Left cardiac atrium (tissue), 4 donors: ENCODE results near the gene HBEGF. TPM values are rescaled to one million over a fixed set of nuclear protein-coding genes. Genes with fewer than 3 reads are reported as not detected.
"Not testable (repeated sequence)": the region's sequence is repeated elsewhere in the genome, so short reads cannot be mapped to it uniquely, and the experiment has no call there.

ENCODE experiments used
- ATAC-seq, 2 donors: fragments of 200-7000 bp; cut with Tn5 transposase; one replicate each; pipeline ENCODE4 v1.9.1; 2020; ENCODE audit warnings: mild to moderate bottlenecking in 2 of 2, moderate library complexity in 2 of 2
- DNase-seq: peaks from one replicate; pipeline ENCODE4 v3.0.0-alpha.2; 2020
- intact Hi-C, 2 donors: fragments of 100-400 bp; cut with DNase I; formaldehyde crosslinking; loops; one replicate each; pipeline versions ENCODE4 v1.14.1 to v1.15.1; 2022 to 2023
- total RNA-seq, 2 donors: library from RNA; stranded (reverse); fragmentation: NEBNext Ultra II Directional; extraction: Animal tissue kit (Norgen Biotek cat#: 25700); gene quantifications; one replicate each; pipeline ENCODE4 v1.2.1, GENCODE V29; 2021
- donor health status: DM: no; HTN: yes; CAD: no.
- donor health status: DM: no; HTN: yes; CAD: no; lungs with severe emphysema.
- donor health status: DM: yes; HTN: yes; CAD: no.
- donor health status: Dilated cardiomyopathy.

Gene HBEGF
- total RNA-seq, 2 donors from 2014 or later: 12.9 to 18.3 TPM

DNA sequence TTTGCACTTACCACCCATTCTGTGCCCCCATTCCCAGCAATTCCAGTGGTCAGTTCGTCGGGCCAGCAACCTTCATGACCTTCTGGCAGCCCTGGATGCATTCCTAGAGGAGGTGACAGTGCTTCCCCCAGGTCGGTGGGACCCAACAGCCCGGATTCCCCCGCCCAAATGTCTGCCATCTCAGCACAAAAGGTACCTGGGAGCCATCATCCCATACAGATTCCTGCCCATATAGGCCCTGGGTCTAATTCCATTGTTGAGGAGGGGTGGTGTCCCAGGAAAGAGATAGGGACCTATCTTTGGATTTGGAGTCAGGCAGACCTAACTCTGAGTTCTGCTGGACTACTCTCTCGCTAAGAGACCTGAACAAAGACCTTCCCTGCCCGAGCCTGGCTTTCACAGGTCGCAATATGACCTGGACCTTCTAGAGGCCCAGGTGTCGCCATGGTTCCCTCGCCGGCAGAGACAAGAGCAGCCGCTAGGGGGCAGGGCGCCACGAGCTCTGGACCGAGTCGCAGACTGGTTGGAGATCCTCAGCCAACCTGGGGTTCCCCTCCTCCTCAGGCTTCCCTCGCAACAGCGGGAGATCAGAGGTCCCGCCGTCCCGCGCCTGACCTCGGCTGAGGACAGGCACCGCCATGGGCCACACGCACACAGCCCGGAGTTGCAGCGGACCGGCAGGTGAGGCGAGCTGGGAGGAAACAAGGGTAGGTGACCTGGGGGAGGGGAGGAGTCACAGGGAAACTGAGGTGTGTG is 16.6 kb upstream of the HBEGF start:
- intact Hi-C loops: loop anchor here in 1 of 2 donors (10.0 kb wide), 1 partner anchor 682 kb away; no protein-coding TSS in a partner anchor
- ATAC-seq (peak; percentile 74 to 78), DNase-seq (peak; percentile 81)

DNA sequence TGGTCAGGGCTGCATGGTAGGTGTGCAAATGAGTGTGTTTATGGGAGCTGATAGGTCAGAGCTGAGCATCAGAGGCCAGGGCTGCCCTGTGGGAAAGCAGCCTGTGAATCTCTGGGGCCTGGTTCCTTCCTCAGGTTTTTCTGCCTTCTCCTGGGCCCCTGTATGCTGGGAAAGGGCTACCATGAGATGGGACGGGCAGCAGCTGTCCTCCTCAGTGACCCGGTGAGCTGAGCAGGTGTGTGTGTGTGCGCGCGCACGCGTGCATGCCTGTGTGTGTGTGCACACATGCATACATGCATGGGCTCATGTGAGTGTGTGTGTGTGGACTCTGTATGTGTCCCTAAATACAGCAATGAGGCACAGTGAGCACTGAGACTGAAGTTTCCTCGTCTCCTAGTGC is 15.9 kb upstream of the HBEGF start:
- no peak for DNase-seq
- no peak for ATAC-seq
- intact Hi-C loops: loop anchor here in 1 of 2 donors (10.0 kb wide), 1 partner anchor 682 kb away; no protein-coding TSS in a partner anchor

DNA sequence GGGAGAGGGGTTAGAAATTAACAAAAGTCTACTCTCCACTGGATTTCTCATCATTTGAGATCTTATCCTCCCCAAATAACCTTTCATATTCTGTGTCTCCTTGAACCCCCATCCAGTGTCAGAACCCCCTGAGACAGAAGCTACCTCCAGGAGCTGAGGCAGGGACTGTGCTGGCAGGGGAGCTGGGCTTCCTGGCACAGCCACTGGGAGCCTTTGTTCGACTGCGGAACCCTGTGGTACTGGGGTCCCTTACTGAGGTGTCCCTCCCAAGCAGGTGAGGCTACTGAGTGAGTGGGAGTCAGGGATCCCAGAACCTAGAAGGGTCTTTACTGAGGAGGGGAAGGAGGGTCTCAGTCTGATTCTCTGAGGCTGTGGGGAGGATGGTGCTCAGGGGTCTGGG is 15.5 kb upstream of the HBEGF start:
- intact Hi-C loops: loop anchor here in 1 of 2 donors (10.0 kb wide), 1 partner anchor 683 kb away; no protein-coding TSS in a partner anchor
- DNase-seq: no peak
- ATAC-seq: no peak

DNA sequence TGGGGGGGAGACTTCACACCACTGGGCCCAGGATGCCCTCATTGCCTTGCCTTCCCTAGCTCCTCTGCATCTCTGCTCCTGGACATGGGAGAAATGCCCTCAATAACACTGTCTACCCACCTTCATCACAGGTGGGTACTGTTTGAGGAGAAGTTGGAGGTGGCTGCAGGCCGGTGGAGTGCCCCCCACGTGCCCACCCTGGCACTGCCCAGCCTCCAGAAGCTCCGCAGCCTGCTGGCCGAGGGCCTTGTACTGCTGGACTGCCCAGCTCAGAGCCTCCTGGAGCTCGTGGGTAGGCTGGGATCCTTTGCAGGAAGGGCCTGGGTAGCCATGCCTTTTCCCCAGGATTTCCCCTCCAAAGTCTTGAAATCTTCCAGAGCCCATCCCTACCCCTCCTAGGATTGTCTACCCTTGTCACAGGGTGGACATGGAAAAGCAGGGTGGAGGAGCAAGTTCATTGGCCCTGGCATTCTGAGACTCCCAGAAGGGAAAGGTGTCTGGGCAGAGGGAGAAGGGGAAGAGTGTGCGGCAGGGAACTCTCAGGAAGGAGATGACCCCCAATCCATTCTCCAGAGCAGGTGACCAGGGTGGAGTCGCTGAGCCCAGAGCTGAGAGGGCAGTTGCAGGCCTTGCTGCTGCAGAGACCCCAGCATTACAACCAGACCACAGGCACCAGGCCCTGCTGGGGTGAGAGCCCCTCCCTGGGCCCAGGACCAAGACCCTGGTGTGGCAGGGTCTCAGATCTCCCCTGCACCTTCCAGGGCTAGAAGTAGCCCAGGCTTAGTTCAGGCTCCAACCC is 14.5 kb upstream of the HBEGF start:
- intact Hi-C loops: loop anchor here in 1 of 2 donors (10.0 kb wide), 1 partner anchor 684 kb away; no protein-coding TSS in a partner anchor
- ATAC-seq (no peak), DNase-seq (no peak)

DNA sequence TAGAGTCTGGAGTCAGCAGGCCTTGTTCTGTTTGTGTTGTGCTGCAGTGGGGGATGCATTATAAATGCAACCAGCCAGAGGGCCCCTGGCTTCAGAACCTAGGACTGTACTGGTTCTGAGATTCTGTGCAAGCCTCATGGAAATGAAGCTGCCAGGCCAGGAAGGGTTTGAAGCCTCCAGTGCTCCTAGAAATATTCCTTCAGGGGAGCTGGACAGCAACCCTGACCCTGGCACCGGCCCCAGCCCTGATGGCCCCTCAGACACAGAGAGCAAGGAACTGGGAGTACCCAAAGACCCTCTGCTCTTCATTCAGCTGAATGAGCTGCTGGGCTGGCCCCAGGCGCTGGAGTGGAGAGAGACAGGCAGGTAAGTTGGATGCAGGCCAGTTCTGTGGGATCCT is 13.7 kb upstream of the HBEGF start, which contains the start of gene SLC4A9:
SLC4A9 (plus strand) TSS at position 94 of the 400 bp plus-strand sequence; CDS start at position 137, 43 bp downstream.
- no peak for DNase-seq
- intact Hi-C loops: loop anchor here in 1 of 2 donors (10.0 kb wide), 1 partner anchor 685 kb away; no protein-coding TSS in a partner anchor
- no peak for ATAC-seq

DNA sequence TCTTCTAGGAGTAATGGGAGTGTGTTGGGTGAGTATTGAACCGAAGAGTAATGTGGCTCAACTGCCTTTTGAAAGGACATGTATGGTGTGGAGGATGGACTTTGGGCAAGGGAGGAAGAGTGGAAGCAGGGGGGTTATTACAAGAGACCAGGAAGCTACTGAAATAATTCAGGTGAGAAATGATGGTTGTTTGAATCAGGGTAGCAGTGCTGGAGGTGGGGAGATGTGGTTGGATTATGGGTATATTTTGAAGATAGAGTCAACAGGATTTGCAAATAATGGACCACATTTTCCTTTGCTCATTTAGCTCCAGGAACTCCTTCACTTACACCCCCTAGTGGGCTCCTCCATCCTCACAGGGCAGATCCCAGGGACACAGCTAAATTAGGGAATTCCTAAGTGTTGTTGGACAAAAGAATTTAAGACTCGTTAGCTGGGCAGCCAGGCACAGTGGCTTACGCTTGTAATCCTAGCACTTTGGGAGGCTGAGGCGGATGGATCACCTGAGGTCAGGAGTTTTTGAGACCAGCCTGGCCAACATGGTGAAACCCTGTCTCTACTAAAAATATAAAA is 12.4 kb upstream of the HBEGF start:
- ATAC-seq (no peak), DNase-seq (no peak)
- intact Hi-C loops: loop anchor here (10.0 kb wide), 2 partner anchors 184 to 284 kb away; partner anchors contain the start of gene CYSTM1 (in 1 of the 2)

DNA sequence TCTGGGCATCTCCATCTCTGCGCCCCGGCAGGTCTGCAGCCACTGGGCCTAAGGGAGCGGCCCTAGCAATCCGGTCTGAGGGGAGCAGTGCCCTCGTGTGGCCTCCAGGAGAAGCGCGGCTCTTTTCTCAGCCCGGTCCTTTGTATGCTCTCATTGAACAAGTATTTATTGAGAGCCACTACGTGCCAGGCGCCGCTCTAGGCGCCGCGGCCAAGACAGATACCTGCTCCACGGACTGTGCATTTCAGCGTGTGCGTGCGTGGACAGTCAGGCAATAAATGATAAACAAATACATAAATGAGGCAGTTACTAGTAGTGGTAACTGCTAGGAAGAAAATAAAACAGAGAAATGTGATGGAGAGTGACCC is 11.3 kb upstream of the HBEGF start:
- ATAC-seq: peak; percentile 94
- DNase-seq: peak; percentile 85
- intact Hi-C loops: loop anchor here (10.0 kb wide), 2 partner anchors 183 to 283 kb away; partner anchors contain the start of gene CYSTM1 (in 1 of the 2)

DNA sequence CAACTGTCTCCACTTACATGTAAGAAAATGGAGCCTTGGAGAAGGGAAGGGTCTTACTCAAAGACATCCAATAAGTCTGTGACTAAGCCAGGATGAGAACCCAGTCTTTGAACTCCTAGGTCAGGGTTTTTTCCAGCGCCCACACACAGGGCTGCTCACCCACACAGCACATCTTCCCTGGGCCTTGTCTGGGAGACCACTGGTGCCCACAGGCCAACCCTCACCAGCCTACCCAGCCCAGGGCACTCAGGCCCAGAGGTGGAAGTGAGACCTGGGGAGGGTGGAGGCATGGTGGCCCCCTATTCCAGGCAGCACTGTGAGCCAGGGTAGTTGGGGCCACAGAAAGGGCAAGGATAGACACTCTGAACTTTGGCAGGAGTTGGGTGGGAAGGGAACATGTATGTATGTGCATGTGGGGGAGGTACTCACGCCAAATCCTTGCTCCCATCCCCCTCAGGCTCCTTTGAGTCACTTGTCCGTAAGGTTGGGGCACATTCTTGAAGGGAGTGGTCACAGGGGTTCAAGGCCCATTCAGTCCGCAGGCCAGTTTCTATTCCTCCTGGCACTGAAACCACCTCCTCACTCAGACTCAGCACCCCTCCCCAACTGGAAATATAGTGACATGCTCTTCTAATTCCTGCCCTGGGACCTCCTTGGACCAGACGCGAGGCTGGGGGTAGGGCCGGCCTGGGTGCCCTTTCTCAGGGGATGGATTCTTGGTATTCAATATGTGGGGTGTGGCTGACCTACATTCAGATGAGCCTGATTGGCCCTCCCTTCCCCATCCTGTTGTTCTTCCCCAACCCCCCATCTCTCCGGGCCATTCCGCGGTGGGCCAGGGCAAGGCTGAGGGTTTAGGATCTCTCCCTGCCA is 10.7 kb upstream of the HBEGF start:
- ATAC-seq (peak in 1 of 2 donors; percentile 44), DNase-seq (no peak)
- intact Hi-C loops: loop anchor here (10.0 kb wide), 2 partner anchors 182 to 282 kb away; partner anchors contain the start of gene CYSTM1 (in 1 of the 2)

DNA sequence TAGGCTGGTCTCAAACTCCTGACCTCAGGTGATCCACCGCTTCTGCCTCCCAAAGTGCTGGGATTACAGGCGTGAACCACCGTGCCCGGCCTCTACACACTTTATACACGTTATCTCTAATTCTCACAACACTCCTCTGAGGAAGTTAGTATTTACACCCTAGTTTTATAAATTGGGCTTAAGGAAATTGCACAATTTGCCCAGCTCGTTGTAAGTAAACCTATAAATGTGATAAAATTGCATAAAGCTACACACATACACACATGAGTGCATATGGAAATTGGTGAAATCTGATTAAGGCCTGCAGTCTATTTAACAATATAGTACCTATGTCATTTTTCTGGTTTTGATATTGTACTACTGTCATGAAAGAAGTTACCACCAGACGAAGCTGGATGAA is 9.1 kb upstream of the HBEGF start:
- ATAC-seq (no peak), DNase-seq (no peak)
- intact Hi-C loops: loop anchor here (10.0 kb wide), 2 partner anchors 181 to 281 kb away; partner anchors contain the start of gene CYSTM1 (in 1 of the 2)

DNA sequence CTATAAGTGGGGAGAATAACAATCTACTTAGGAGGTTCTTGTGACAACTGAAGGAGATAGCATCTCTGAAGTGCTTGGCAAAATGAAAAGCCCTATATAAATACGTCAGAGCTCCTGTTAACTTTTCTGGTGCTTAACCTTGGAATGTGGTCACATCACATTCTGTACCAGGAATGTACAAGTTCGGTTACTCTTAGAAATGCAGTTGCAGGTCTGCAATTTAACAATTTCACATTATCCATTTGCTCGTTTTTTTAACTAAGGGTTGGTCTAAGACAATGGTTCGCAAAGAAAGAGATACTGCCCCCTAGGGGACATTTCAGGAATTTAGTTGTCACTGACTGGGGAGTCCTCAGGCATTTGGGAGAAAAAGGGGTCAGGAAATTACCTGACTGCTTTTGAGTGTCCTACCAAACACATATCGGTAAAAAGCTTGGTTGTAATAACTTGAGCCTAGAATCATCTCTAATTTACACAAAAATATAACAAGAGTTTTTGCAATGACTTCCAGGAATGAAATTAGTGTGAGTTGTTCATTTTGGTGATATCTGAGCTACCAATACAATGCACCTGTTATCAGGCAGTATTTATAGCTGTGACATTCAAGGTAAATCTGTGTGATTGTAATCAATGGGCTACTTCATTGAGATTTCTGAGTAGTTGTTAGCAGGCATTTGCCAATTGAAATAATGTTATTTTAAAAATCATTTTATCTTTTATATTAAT is 5.4 kb upstream of the HBEGF start:
- intact Hi-C loops: loop anchor here (2.0 to 10.0 kb wide), 4 partner anchors 107 to 277 kb away; partner anchors contain the start of gene CYSTM1 (in 1 of the 2)
- DNase-seq (no peak), ATAC-seq (peak; percentile 52 to 56)

DNA sequence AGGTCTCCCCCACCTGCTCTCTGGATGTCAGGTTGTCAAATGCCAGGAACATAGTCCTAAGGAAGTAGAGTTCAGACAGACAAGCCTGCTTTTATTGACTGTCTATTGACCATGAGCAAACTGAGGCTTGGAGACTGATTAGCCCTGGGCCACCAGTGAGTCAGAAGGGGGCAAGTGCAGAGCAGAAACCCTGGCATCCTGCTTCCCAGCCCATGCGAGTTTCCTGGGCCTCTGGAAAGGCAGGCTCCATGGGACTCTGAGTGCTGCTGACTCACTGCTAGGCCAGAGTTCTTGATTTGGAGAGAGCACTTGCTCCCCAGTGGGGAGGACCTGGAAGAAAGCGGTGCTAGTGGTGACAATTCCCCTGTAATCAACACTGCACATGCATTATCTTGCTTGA is 2.8 kb upstream of the HBEGF start:
- ATAC-seq (no peak), DNase-seq (no peak)
- intact Hi-C loops: loop anchor here (5.0 to 10.0 kb wide), 2 partner anchors 54 to 172 kb away; partner anchors contain the start of gene CYSTM1 (in 1 of the 2)

DNA sequence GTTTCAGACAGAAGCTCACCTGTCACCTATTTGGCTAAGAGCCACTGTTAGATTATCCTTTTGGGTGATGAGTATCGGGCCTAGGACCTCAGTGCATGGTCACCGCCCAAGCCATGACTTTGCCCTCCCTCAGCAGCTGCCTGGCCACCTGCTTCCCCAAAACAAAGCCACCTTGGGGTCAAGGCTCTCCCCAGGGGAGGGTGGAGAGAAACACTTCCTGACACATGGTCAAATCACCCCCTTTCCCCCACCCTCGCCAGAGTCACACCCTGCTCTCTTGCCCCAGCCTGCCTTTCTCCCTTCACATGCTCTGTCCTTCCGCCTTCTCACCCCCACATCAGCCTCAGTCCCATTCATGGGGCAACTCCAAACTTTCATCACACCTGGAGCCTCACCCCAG is 1.7 kb upstream of the HBEGF start:
- intact Hi-C loops: loop anchor here (5.0 to 10.0 kb wide), 2 partner anchors 53 to 171 kb away; partner anchors contain the start of gene CYSTM1 (in 1 of the 2)
- no peak for DNase-seq
- no peak for ATAC-seq

DNA sequence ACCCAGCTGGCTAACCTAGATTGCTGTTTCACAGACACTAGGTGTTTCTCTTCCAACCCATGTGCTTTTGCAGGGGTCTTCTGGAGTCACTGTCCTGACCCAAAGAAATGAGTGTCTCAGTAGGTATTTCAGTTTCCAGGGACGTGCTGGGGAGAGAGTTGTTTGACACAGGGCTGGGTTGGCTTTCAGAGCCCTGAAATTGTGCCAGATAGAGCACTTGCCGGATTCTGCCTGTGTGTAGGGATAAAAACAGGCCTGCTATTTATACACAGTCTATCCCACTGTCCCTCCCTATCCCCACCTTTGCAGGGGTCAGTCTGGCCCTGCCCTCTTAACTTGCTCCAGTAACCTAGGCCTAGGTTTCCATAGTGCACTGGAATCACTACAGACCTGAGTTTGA is 957 bp upstream of the HBEGF start:
- ATAC-seq: no peak
- no peak for DNase-seq
- intact Hi-C loops: loop anchor here (5.0 to 10.0 kb wide), 2 partner anchors 53 to 170 kb away; partner anchors contain the start of gene CYSTM1 (in 1 of the 2)

DNA sequence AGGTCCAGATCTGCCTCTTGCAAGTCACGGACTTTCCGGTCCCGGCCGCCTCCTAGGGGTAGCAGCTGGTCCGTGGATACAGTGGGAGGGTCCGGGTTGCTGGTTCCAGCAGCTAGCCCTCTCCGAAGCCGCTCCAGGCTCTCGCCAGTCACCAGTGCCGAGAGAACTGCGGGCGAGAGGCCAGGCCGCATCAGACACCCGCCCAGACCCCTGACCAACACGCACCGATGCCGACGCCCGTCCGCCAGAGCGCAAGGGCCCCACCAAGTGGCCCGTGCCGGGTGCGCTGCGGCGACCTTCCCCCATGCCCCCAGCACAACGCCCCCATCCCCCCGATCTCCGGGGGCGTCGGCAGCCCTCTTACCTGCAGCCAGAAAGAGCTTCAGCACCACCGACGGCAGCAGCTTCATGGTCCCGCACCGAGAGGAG is 470 bp downstream of the HBEGF start:
- DNase-seq (peak; percentile 80), ATAC-seq (peak; percentile 61 to 65)
- intact Hi-C loops: loop anchor here (5.0 to 10.0 kb wide), 2 partner anchors 51 to 169 kb away; partner anchors contain the start of gene CYSTM1 (in 1 of the 2)

DNA sequence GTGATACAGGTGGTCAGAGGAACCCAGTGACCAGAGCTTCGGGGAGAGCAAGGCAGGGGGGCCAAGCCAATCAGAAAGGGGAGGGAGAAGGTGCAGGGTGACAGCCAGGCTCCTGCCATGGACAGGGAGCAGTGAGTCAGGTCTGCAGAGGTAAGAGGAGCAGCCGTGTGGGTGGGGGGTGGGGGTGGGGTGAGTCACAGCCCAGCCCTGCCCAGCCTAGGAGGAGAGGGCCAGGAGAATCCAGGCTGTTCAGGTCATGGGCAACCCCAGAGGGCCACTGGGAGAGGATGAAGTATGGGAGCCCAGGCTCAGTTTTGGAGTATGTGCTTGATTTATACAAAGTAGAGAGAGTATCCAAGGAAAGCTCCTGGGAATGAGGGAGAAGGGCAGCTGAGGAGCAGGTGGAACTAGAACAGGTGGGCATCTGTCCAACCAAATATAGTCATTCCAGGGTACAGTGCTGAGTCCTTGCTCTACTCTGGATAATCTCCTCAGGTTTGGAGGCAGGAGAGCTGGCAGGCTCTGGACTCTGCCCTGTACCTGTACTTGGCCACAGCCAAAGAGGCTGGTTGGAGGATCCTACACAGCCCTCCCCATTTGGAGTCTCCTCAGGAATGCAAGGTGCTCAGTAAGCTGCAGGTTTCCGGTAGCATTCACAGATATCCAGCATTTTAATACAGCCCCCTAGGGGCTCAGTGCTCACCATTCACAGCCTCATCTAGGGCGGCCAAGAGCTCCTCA is 1.6 kb downstream of the HBEGF start:
- no peak for DNase-seq
- ATAC-seq: peak in 1 of 2 donors; percentile 13
- intact Hi-C loops: loop anchor here (5.0 to 10.0 kb wide), 2 partner anchors 50 to 168 kb away; partner anchors contain the start of gene CYSTM1 (in 1 of the 2)

DNA sequence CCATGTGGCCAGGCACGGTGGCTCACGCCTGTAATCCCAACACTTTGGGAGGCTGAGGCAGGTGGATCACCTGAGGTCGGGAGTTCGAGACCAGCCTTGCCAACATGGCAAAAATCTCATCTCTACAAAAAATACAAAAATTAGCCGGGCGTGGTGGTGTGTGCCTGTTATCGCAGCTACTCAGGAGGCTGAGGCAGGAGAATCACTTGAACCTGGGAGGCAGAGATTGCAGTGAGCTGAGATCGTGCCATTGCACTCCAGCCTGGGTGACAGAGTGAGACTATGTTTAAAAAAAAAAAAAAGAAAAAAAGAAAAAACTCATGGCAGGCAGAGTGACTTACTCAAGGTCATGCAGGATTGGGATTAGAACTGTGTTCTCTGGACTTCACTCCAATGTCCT is 2.6 kb downstream of the HBEGF start:
- not testable (repeated sequence) for DNase-seq, ATAC-seq
- intact Hi-C loops: loop anchor here (10.0 kb wide), 1 partner anchor 49 kb away; no protein-coding TSS in a partner anchor
